ENCODE data around the gene ZNF423. TPM values are rescaled to one million over a fixed set of nuclear protein-coding genes. Genes with fewer than 3 reads are reported as not detected.

Gene ZNF423
- total and polyA plus RNA-seq, 2 experiments from 2014 or later, result 14.9 to 41.8 TPM

DNA sequence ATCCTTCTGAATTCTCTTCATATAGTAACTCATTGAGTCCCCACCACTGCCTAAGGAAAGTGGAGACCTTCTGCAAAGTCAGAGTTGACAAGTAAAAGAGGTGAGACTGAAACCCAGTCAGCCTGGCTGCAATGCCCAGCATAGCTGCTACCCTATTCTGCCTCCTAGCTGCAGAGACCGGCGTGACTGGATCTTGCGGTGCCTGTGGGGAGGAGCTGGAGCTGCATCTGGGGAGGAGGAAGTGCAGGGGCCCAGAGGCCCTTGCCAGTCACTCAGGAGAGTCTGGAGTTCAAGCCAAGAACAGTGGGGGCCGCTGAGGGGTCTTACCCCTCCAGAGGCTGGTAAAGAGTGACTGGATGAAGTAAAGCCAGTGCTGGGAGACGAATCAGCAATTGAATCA lies 35.0 kb upstream of the ZNF423 start:
- peak; percentile 98 for ATAC-seq
- Histone ChIP-seq H2AFZ (no peak overlapping the region), H3K4me3 (no peak overlapping the region), H3K4me1 (ENCODE audit: insufficient read depth) (no peaks in the 10 kb centered on the region), H3K79me2 (replicated peaks; ENCODE audit: insufficient read depth) (no peaks in the 10 kb centered on the region), H3K4me2 (no peak overlapping the region), H3K36me3 (ENCODE audit: insufficient read depth) (no peaks in the 10 kb centered on the region), H3K9me2 (ENCODE audit: insufficient read depth) (0 out of 2 replicates have a peak, but pooled peaks cover 2% of the 10 kb centered on the region), H3K27me3 (ENCODE audit: insufficient read depth) (no peaks in the 10 kb centered on the region), H3F3A (replicated peaks; ENCODE audit: low read depth) (no peaks in the 10 kb centered on the region), H3K27ac (ENCODE audit: low read depth) (no peak overlapping the region), H4K20me1 (replicated peaks; ENCODE audit: insufficient read depth) (no peaks in the 10 kb centered on the region)
- H3K9me3 Mint-ChIP-seq, result peaks cover 5% of the 10 kb centered on the region
- H3K4me3 Mint-ChIP-seq, result no peak overlapping the region
- no peak overlapping the region for H3K27ac Mint-ChIP-seq
- H3K36me3 Mint-ChIP-seq (ENCODE audit: low read depth), result no peaks in the 10 kb centered on the region
- H3K27me3 Mint-ChIP-seq (ENCODE audit: insufficient read depth, low read depth, poor library complexity), result peaks cover 4% of the 10 kb centered on the region
- peaks cover 5% of the 10 kb centered on the region for H3K4me1 Mint-ChIP-seq
- DNase-seq (ENCODE audit: low spot score), result peak; percentile 86
- TF ChIP-seq, protein P1, sequence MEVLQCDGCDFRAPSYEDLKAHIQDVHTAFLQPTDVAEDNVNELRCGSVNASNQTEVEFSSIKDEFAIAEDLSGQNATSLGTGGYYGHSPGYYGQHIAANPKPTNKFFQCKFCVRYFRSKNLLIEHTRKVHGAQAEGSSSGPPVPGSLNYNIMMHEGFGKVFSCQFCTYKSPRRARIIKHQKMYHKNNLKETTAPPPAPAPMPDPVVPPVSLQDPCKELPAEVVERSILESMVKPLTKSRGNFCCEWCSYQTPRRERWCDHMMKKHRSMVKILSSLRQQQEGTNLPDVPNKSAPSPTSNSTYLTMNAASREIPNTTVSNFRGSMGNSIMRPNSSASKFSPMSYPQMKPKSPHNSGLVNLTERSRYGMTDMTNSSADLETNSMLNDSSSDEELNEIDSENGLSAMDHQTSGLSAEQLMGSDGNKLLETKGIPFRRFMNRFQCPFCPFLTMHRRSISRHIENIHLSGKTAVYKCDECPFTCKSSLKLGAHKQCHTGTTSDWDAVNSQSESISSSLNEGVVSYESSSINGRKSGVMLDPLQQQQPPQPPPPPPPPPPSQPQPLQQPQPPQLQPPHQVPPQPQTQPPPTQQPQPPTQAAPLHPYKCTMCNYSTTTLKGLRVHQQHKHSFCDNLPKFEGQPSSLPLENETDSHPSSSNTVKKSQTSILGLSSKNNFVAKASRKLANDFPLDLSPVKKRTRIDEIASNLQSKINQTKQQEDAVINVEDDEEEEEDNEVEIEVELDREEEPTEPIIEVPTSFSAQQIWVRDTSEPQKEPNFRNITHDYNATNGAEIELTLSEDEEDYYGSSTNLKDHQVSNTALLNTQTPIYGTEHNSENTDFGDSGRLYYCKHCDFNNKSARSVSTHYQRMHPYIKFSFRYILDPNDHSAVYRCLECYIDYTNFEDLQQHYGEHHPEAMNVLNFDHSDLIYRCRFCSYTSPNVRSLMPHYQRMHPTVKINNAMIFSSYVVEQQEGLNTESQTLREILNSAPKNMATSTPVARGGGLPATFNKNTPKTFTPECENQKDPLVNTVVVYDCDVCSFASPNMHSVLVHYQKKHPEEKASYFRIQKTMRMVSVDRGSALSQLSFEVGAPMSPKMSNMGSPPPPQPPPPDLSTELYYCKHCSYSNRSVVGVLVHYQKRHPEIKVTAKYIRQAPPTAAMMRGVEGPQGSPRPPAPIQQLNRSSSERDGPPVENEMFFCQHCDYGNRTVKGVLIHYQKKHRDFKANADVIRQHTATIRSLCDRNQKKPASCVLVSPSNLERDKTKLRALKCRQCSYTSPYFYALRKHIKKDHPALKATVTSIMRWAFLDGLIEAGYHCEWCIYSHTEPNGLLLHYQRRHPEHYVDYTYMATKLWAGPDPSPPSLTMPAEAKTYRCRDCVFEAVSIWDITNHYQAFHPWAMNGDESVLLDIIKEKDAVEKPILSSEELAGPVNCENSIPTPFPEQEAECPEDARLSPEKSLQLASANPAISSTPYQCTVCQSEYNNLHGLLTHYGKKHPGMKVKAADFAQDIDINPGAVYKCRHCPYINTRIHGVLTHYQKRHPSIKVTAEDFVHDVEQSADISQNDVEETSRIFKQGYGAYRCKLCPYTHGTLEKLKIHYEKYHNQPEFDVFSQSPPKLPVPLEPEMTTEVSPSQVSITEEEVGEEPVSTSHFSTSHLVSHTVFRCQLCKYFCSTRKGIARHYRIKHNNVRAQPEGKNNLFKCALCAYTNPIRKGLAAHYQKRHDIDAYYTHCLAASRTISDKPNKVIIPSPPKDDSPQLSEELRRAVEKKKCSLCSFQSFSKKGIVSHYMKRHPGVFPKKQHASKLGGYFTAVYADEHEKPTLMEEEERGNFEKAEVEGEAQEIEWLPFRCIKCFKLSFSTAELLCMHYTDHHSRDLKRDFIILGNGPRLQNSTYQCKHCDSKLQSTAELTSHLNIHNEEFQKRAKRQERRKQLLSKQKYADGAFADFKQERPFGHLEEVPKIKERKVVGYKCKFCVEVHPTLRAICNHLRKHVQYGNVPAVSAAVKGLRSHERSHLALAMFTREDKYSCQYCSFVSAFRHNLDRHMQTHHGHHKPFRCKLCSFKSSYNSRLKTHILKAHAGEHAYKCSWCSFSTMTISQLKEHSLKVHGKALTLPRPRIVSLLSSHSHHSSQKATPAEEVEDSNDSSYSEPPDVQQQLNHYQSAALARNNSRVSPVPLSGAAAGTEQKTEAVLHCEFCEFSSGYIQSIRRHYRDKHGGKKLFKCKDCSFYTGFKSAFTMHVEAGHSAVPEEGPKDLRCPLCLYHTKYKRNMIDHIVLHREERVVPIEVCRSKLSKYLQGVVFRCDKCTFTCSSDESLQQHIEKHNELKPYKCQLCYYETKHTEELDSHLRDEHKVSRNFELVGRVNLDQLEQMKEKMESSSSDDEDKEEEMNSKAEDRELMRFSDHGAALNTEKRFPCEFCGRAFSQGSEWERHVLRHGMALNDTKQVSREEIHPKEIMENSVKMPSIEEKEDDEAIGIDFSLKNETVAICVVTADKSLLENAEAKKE (CRISPR knock-in tag; IDR thresholded peaks at IDR 0.05), result no peak
- TF ChIP-seq, protein P2, sequence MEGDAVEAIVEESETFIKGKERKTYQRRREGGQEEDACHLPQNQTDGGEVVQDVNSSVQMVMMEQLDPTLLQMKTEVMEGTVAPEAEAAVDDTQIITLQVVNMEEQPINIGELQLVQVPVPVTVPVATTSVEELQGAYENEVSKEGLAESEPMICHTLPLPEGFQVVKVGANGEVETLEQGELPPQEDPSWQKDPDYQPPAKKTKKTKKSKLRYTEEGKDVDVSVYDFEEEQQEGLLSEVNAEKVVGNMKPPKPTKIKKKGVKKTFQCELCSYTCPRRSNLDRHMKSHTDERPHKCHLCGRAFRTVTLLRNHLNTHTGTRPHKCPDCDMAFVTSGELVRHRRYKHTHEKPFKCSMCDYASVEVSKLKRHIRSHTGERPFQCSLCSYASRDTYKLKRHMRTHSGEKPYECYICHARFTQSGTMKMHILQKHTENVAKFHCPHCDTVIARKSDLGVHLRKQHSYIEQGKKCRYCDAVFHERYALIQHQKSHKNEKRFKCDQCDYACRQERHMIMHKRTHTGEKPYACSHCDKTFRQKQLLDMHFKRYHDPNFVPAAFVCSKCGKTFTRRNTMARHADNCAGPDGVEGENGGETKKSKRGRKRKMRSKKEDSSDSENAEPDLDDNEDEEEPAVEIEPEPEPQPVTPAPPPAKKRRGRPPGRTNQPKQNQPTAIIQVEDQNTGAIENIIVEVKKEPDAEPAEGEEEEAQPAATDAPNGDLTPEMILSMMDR (conservative IDR thresholded peaks at IDR 0.05; ENCODE audit: low read depth in 2 of 2), result peak; percentile 75 to 90
- no peak for TF ChIP-seq EZH2 (IDR thresholded peaks at IDR 0.05; ENCODE audit: low read depth, unreplicated experiment)
